ENCODE results near the gene SMCHD1. TPM values are rescaled to one million over a fixed set of nuclear protein-coding genes. Genes with fewer than 3 reads are reported as not detected.

SMCHD1 gene
- total and polyA plus RNA-seq, 2 experiments from 2014 or later = 7.7 to 39.0 TPM

GRCh38 chr18:2644535-2644934, 11.0 kb upstream of the SMCHD1 start:
- H4K20me1 ChIP-seq (replicated peaks; ENCODE audit: insufficient read depth) = no peaks in the 10 kb centered on the region
- H3K4me3 ChIP-seq = no peak overlapping the region
- H3F3A ChIP-seq (replicated peaks; ENCODE audit: low read depth) = no peaks in the 10 kb centered on the region
- Mint-ChIP-seq H3K27me3 (ENCODE audit: insufficient read depth, low read depth, poor library complexity) (peaks cover 2% of the 10 kb centered on the region), H3K9me3 (no peaks in the 10 kb centered on the region), H3K27ac (no peak overlapping the region), H3K4me1 (no peaks in the 10 kb centered on the region), H3K36me3 (ENCODE audit: low read depth) (no peaks in the 10 kb centered on the region), H3K4me3 (no peak overlapping the region)
- DNase-seq (ENCODE audit: low spot score) (no peak), ATAC-seq (no peak)
- no peaks in the 10 kb centered on the region for H3K4me1 ChIP-seq (ENCODE audit: insufficient read depth)
- no peaks in the 10 kb centered on the region for H3K9me2 ChIP-seq (ENCODE audit: insufficient read depth)
- peaks cover under 1% of the 10 kb centered on the region; the same call in 1 of the 2 replicates for H3K27me3 ChIP-seq (ENCODE audit: insufficient read depth)
- H3K27ac ChIP-seq (ENCODE audit: low read depth) = no peak overlapping the region
- TF ChIP-seq CTCF (conservative IDR thresholded peaks at IDR 0.05; ENCODE audit: low read depth in 2 of 2) = no peak
- TF ChIP-seq ZNF331 (CRISPR knock-in tag; IDR thresholded peaks at IDR 0.05; ENCODE audit: low read depth) = no peak
- TF ChIP-seq EZH2phosphoT487 (IDR thresholded peaks at IDR 0.05; ENCODE audit: unreplicated experiment) = no peak
- TF ChIP-seq JUNB (IDR thresholded peaks at IDR 0.05; ENCODE audit: unreplicated experiment) = no peak
- no peak for TF ChIP-seq EZH2 (IDR thresholded peaks at IDR 0.05; ENCODE audit: low read depth, unreplicated experiment)
- no peak for TF ChIP-seq ZNF462 (CRISPR knock-in tag; IDR thresholded peaks at IDR 0.05)
- TF ChIP-seq ZNF114 (CRISPR knock-in tag; IDR thresholded peaks at IDR 0.05) = no peak
- TF ChIP-seq, protein P1, sequence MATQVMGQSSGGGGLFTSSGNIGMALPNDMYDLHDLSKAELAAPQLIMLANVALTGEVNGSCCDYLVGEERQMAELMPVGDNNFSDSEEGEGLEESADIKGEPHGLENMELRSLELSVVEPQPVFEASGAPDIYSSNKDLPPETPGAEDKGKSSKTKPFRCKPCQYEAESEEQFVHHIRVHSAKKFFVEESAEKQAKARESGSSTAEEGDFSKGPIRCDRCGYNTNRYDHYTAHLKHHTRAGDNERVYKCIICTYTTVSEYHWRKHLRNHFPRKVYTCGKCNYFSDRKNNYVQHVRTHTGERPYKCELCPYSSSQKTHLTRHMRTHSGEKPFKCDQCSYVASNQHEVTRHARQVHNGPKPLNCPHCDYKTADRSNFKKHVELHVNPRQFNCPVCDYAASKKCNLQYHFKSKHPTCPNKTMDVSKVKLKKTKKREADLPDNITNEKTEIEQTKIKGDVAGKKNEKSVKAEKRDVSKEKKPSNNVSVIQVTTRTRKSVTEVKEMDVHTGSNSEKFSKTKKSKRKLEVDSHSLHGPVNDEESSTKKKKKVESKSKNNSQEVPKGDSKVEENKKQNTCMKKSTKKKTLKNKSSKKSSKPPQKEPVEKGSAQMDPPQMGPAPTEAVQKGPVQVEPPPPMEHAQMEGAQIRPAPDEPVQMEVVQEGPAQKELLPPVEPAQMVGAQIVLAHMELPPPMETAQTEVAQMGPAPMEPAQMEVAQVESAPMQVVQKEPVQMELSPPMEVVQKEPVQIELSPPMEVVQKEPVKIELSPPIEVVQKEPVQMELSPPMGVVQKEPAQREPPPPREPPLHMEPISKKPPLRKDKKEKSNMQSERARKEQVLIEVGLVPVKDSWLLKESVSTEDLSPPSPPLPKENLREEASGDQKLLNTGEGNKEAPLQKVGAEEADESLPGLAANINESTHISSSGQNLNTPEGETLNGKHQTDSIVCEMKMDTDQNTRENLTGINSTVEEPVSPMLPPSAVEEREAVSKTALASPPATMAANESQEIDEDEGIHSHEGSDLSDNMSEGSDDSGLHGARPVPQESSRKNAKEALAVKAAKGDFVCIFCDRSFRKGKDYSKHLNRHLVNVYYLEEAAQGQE (IDR thresholded peaks at IDR 0.05; ENCODE audit: unreplicated experiment) = no peak
- no peak for TF ChIP-seq POLR2AphosphoS5 (IDR thresholded peaks at IDR 0.05; ENCODE audit: low read depth)
- TF ChIP-seq CREB1 (CRISPR knock-in tag; IDR thresholded peaks at IDR 0.05; ENCODE audit: low read depth) = no peak
- TF ChIP-seq STAT1 (IDR thresholded peaks at IDR 0.05; ENCODE audit: unreplicated experiment) = no peak
- TF ChIP-seq ETS1 (IDR thresholded peaks at IDR 0.05) = no peak
- TF ChIP-seq NANOG (IDR thresholded peaks at IDR 0.05; ENCODE audit: borderline replicate concordance) = no peak
- no peak overlapping the region for H3K4me2 ChIP-seq
- no peaks in the 10 kb centered on the region for H3K79me2 ChIP-seq (replicated peaks; ENCODE audit: insufficient read depth)
- H3K36me3 ChIP-seq (ENCODE audit: insufficient read depth) = no peaks in the 10 kb centered on the region
- H2AFZ ChIP-seq = no peak overlapping the region
